ENCODE results near the gene PHLDA2. TPM values are rescaled to one million over a fixed set of nuclear protein-coding genes. Genes with fewer than 3 reads are reported as not detected.

The PHLDA2 gene
- total and polyA plus RNA-seq, 2 donors (not counting 3 experiments of a cell fraction or from before 2014, with no cell fraction given), result 38.5 to 44.5 TPM

GRCh38 chr11:2934611-2935239, 5.5 kb upstream of the PHLDA2 start:
- Histone ChIP-seq H3K36me3 (ENCODE audit: control insufficient read depth in 2 of 2, extremely low read depth in 1 of 2, insufficient read depth in 2 of 2, low read length in 2 of 2) (no peaks in the 10 kb centered on the region), H3K27me3 (ENCODE audit: control insufficient read depth in 2 of 2, insufficient read depth in 2 of 2, low read length in 2 of 2) (no peaks in the 10 kb centered on the region), H3K4me3 (replicated peaks in 1 of 3; ENCODE audit: insufficient read depth in 1 of 3, low read depth in 1 of 3, low read length in 3 of 3) (no peak overlapping the region), H3K9me1 (replicated peaks; ENCODE audit: control insufficient read depth, extremely low read depth, insufficient read depth, low read length) (no peaks in the 10 kb centered on the region), H2AFZ (ENCODE audit: low read depth, low read length) (no peak overlapping the region), H3K4me2 (ENCODE audit: insufficient read depth, low read length) (no peak overlapping the region), H3K79me2 (ENCODE audit: control insufficient read depth, insufficient read depth, low read length) (no peaks in the 10 kb centered on the region), H4K20me1 (replicated peaks; ENCODE audit: control insufficient read depth, extremely low read depth, insufficient read depth, low read length) (no peaks in the 10 kb centered on the region), H3K9me3 (replicated peaks; ENCODE audit: control insufficient read depth, insufficient read depth, low read length) (peaks cover 2% of the 10 kb centered on the region), H3K9ac (replicated peaks; ENCODE audit: extremely low read depth, insufficient read depth, low read length) (no peak overlapping the region), H3K27ac (ENCODE audit: insufficient read depth, low read depth, low read length) (no peak overlapping the region), H3K4me1 (ENCODE audit: control insufficient read depth, extremely low read depth, insufficient read depth, low read length) (peaks cover 20% of the 10 kb centered on the region)
- FAIRE-seq, result no peak
- intact Hi-C loops (cut with micrococcal nuclease), result loop anchor here (5.0 to 10.0 kb wide), 3 partner anchors 230 to 710 kb away; partner anchors contain the start of genes ART1, ART5, MRGPRG and OSBPL5
- BruUV-seq (replicated peaks), result no TSS peak
- POLR2A ChIA-PET, result interaction anchor here (1.0 to 1.7 kb wide), 2 partner anchors 10 to 17 kb away, joined by 3 to 4 read pairs; no protein-coding TSS in a partner anchor
- CTCF ChIA-PET, result interaction anchor here (2.0 kb wide), 1 partner anchor 42 kb away, joined by 7 read pairs; no protein-coding TSS in a partner anchor
- no peak for DNase-seq (ENCODE audit: low read depth, low spot score)
- dilution Hi-C loops (cut with MboI; ENCODE audit: extremely low pct_ligation_motif_present, low sequenced_read_pairs), result no loop called here
- TF ChIP-seq CTCF (IDR thresholded peaks at IDR 0.05; ENCODE audit: extremely low read depth in 1 of 2, insufficient read depth in 1 of 2, low read depth in 1 of 2, low read length in 2 of 2) (no peak), MYC (IDR thresholded peaks at IDR 0.05; ENCODE audit: low read depth, low read length) (no peak)

GRCh38 chr11:2934021-2934550, 4.9 kb upstream of the PHLDA2 start:
- CTCF ChIA-PET, result interaction anchor here (0.8 to 2.0 kb wide), 4 partner anchors 11 to 474 kb away, joined by 3 to 7 read pairs (median 4); no protein-coding TSS in a partner anchor
- FAIRE-seq, result no peak
- H3K79me2 ChIP-seq (ENCODE audit: control insufficient read depth, insufficient read depth, low read length), result no peaks in the 10 kb centered on the region

More at GRCh38 chr11:2934021-2934550, 4.9 kb upstream of the PHLDA2 start:
- no peaks in the 10 kb centered on the region for H3K9me1 ChIP-seq (replicated peaks; ENCODE audit: control insufficient read depth, extremely low read depth, insufficient read depth, low read length)
- H2AFZ ChIP-seq (ENCODE audit: low read depth, low read length), result no peak overlapping the region
- H3K36me3 ChIP-seq (ENCODE audit: control insufficient read depth in 2 of 2, extremely low read depth in 1 of 2, insufficient read depth in 2 of 2, low read length in 2 of 2), result no peaks in the 10 kb centered on the region
- POLR2A ChIA-PET, result interaction anchor here (0.6 to 1.7 kb wide), 4 partner anchors 8 to 20 kb away, joined by 3 to 4 read pairs (median 3); no protein-coding TSS in a partner anchor
- H3K27ac ChIP-seq (ENCODE audit: insufficient read depth, low read depth, low read length), result no peak overlapping the region
- no peak for TF ChIP-seq POLR2A (IDR thresholded peaks at IDR 0.05; ENCODE audit: low read depth, low read length)
- TF ChIP-seq POLR2AphosphoS5 (IDR thresholded peaks at IDR 0.05; ENCODE audit: insufficient read depth, low read depth, low read length), result no peak
- no peak for TF ChIP-seq JUN (IDR thresholded peaks at IDR 0.05; ENCODE audit: borderline replicate concordance, insufficient read depth, insufficient read length, low read depth)
- no peak for TF ChIP-seq FOS (IDR thresholded peaks at IDR 0.05; ENCODE audit: borderline replicate concordance, insufficient read depth, low read length)
- TF ChIP-seq EZH2 (IDR thresholded peaks at IDR 0.05; ENCODE audit: borderline replicate concordance, low read depth, low read length, severe bottlenecking), result no peak
- TF ChIP-seq CTCF (IDR thresholded peaks at IDR 0.05; ENCODE audit: extremely low read depth in 1 of 2, insufficient read depth in 1 of 2, low read depth in 1 of 2, low read length in 2 of 2), result no peak
- TF ChIP-seq GATA2 (IDR thresholded peaks at IDR 0.05; ENCODE audit: insufficient read depth, insufficient read length, low read depth, low read length), result no peak
- TF ChIP-seq MYC (IDR thresholded peaks at IDR 0.05; ENCODE audit: low read depth, low read length), result no peak
- TF ChIP-seq MAX (IDR thresholded peaks at IDR 0.05; ENCODE audit: insufficient read depth, insufficient read length), result no peak
- BruUV-seq (replicated peaks), result no TSS peak
- no peak overlapping the region for H3K9ac ChIP-seq (replicated peaks; ENCODE audit: extremely low read depth, insufficient read depth, low read length)
- H3K4me1 ChIP-seq (ENCODE audit: control insufficient read depth, extremely low read depth, insufficient read depth, low read length), result peaks cover 22% of the 10 kb centered on the region
- peaks cover 2% of the 10 kb centered on the region for H3K9me3 ChIP-seq (replicated peaks; ENCODE audit: control insufficient read depth, insufficient read depth, low read length)
- no peaks in the 10 kb centered on the region for H4K20me1 ChIP-seq (replicated peaks; ENCODE audit: control insufficient read depth, extremely low read depth, insufficient read depth, low read length)
- no peaks in the 10 kb centered on the region for H3K27me3 ChIP-seq (ENCODE audit: control insufficient read depth in 2 of 2, insufficient read depth in 2 of 2, low read length in 2 of 2)
- dilution Hi-C loops (cut with MboI; ENCODE audit: extremely low pct_ligation_motif_present, low sequenced_read_pairs) (no loop called here), intact Hi-C loops (cut with micrococcal nuclease) (loop anchor here (5.0 to 10.0 kb wide), 3 partner anchors 231 to 711 kb away; partner anchors contain the start of genes ART1, ART5, MRGPRG and OSBPL5)
- DNase-seq (ENCODE audit: low read depth, low spot score), result no peak
- H3K4me3 ChIP-seq (replicated peaks in 1 of 3; ENCODE audit: insufficient read depth in 1 of 3, low read depth in 1 of 3, low read length in 3 of 3), result no peak overlapping the region
- H3K4me2 ChIP-seq (ENCODE audit: insufficient read depth, low read length), result no peak overlapping the region

Data from endothelial cell of umbilical vein (primary cell).